Immature natural killer cell (primary cell): ENCODE results near the gene PSG6. TPM values are rescaled to one million over a fixed set of nuclear protein-coding genes. Genes with fewer than 3 reads are reported as not detected.
"Not testable (repeated sequence)": the region's sequence is repeated elsewhere in the genome, so short reads cannot be mapped to it uniquely, and the experiment has no call there.

Experiments
- DNase-seq, 3 donors: peaks; one replicate each; pipeline ENCODE4 v3.0.0; 2022; ENCODE audit warnings: mixed read lengths in 1 of 3
- H3K27ac Mint-ChIP-seq, 6 donors: one replicate each; pipeline ENCODE4 v1.8.0; 2020; ENCODE audit warnings: mixed read lengths in 6 of 6, mild to moderate bottlenecking in 5 of 6, inconsistent platforms in 4 of 6, moderate library complexity in 3 of 6
- H3K27me3 Mint-ChIP-seq, 3 donors: one replicate each; pipeline ENCODE4 v1.8.0; 2020 to 2021; ENCODE audit warnings: low read depth in 3 of 3, mild to moderate bottlenecking in 3 of 3, mixed read lengths in 3 of 3, moderate library complexity in 3 of 3, inconsistent platforms in 1 of 3
- H3K36me3 Mint-ChIP-seq, 3 donors: one replicate each; pipeline ENCODE4 v1.8.0; 2020; ENCODE audit warnings: mixed read lengths in 3 of 3, inconsistent platforms in 2 of 3, mild to moderate bottlenecking in 2 of 3
- H3K4me1 Mint-ChIP-seq, 2 donors: one replicate each; pipeline ENCODE4 v1.8.0; 2020; ENCODE audit warnings: inconsistent platforms in 2 of 2, mild to moderate bottlenecking in 2 of 2, mixed read lengths in 2 of 2, moderate library complexity in 1 of 2
- H3K4me3 Mint-ChIP-seq, 5 donors: one replicate each; pipeline ENCODE4 v1.8.0; 2020; ENCODE audit warnings: mild to moderate bottlenecking in 5 of 5, mixed read lengths in 5 of 5, inconsistent platforms in 3 of 5, moderate library complexity in 3 of 5
- H3K9me3 Mint-ChIP-seq, 6 donors: one replicate each; pipeline ENCODE4 v1.8.0; 2020; ENCODE audit warnings: mild to moderate bottlenecking in 6 of 6, mixed read lengths in 6 of 6, inconsistent platforms in 4 of 6, moderate library complexity in 3 of 6
- polyA plus RNA-seq, 3 donors: library from polyadenylated mRNA; unstranded; fragments of 300-500 nt; fragmentation: Illumina TruSeq; gene quantifications; one replicate each; pipeline ENCODE4 v1.2.3, GENCODE V29; 2021

Gene PSG6
- polyA plus RNA-seq = not detected

DNA sequence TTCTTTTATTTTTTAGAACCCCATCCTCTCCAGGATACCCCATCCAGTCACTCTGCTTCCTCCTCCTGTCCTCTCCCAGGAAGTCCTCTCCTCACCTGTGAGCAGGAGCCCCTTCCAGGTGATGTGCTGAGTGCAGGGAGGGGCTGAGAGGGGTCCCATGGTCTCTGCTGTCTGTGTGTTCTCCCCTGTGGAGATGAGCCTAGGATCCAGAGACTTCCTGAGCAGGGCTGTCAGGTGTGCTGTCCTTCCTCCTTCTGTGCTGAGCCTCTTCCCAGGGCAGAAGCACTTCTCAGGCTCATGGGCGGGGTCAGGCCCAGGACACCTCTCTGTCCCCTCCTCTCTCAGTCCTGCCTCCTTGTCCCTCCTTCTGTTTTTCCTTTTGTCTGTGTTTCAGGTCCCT, at the start of gene PSG6:
TSS of gene PSG6 (minus strand) at position 261 of the 400 bp plus-strand sequence. CDS start at position 159, 102 bp downstream.
- H3K9me3 Mint-ChIP-seq, H3K27me3 Mint-ChIP-seq, H3K4me3 Mint-ChIP-seq, H3K36me3 Mint-ChIP-seq, DNase-seq, H3K4me1 Mint-ChIP-seq: not testable (repeated sequence)
- peak within 1 kb of the TSS in 1 of 6 donors; percentile 27 for H3K27ac Mint-ChIP-seq

DNA sequence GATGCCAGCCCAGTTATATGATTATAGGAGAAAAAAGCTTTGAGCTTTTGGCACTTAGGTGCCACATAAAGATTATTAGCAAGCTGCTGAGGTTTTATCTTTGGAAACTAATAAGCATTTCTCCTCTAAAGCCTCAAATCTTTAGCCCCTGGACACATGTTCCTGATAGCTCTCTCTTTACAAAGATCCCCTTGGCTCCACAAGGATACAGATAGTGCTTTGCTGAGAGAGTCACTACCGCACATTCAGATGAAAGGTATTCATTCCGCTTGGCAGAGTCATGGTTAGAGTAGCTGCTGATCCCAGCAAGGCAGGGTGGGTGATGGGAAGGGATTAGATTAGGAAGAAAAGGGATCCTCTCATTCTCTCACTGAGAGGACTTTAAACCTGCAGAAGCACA, 47.5 kb upstream of the PSG6 start:
- Mint-ChIP-seq H3K4me3 (no peak overlapping the region), H3K27me3 (peaks cover 0 to 7% (median 0%) of the 10 kb centered on the region in 3 donors), H3K9me3 (peaks cover 0 to 8% (median 0%) of the 10 kb centered on the region in 6 donors), H3K27ac (no peak overlapping the region), H3K36me3 (no peaks in the 10 kb centered on the region), H3K4me1 (no peaks in the 10 kb centered on the region)
- no peak for DNase-seq

GRCh38 chr19:42961119-42961518, 43.4 kb upstream of the PSG6 start:
- Mint-ChIP-seq H3K9me3 (peaks cover 0 to 3% (median 0%) of the 10 kb centered on the region in 6 donors), H3K4me3 (no peak overlapping the region), H3K27me3 (peaks cover 0 to 4% (median 0%) of the 10 kb centered on the region in 3 donors), H3K27ac (no peak overlapping the region), H3K36me3 (no peaks in the 10 kb centered on the region), H3K4me1 (no peaks in the 10 kb centered on the region)
- no peak for DNase-seq

- not testable (repeated sequence) for H3K27ac Mint-ChIP-seq, H3K36me3 Mint-ChIP-seq, H3K27me3 Mint-ChIP-seq, H3K4me3 Mint-ChIP-seq, H3K9me3 Mint-ChIP-seq, DNase-seq, H3K4me1 Mint-ChIP-seq
Measured at GRCh38 chr19:42952126-42952525, 34.4 kb upstream of the PSG6 start.

GRCh38 chr19:42951476-42951875, 33.8 kb upstream of the PSG6 start:
- not testable (repeated sequence) for H3K4me1 Mint-ChIP-seq, DNase-seq, H3K27ac Mint-ChIP-seq, H3K27me3 Mint-ChIP-seq, H3K4me3 Mint-ChIP-seq, H3K36me3 Mint-ChIP-seq, H3K9me3 Mint-ChIP-seq

- peaks cover 4 to 10% (median 8%) of the 10 kb centered on the region in 3 donors for H3K27me3 Mint-ChIP-seq
- no peaks in the 10 kb centered on the region for H3K4me1 Mint-ChIP-seq
Measured at GRCh38 chr19:42942187-42942789, 24.6 kb upstream of the PSG6 start.

DNA sequence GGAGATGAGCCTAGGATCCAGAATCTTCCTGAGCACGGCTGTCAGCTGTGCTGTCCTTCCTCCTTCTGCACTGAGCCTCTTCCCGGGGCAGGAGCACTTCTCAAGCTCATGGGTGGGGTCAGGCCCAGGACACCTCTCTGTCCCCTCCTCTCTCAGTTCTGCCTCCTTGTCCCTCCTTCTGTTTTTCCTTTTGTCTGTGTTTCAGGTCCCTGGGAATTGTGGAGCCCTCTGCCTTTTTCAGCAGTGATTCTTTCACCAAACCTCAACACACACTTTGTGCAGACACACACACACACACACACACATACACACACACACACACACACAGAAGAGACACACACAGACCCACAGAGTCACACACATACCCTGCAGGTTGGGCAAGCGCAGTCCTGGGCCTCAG, 19.4 kb upstream of the PSG6 start, which contains the start of gene PSG7:
TSS of gene PSG7 (minus strand) at position 101 of the 400 bp plus-strand sequence. CDS start 131 bp downstream, outside the sequence.
- H3K27me3 Mint-ChIP-seq, H3K4me3 Mint-ChIP-seq, H3K27ac Mint-ChIP-seq, H3K36me3 Mint-ChIP-seq, H3K9me3 Mint-ChIP-seq, H3K4me1 Mint-ChIP-seq, DNase-seq: not testable (repeated sequence)

More at GRCh38 chr19:42942187-42942789, 24.6 kb upstream of the PSG6 start:
- no peaks in the 10 kb centered on the region for H3K36me3 Mint-ChIP-seq
- H3K9me3 Mint-ChIP-seq = peaks cover 0 to 4% (median 0%) of the 10 kb centered on the region in 6 donors
- DNase-seq = no peak
- no peak overlapping the region for H3K27ac Mint-ChIP-seq
- H3K4me3 Mint-ChIP-seq = no peak overlapping the region

GRCh38 chr19:42934726-42935125, 17.0 kb upstream of the PSG6 start:
- not testable (repeated sequence) for H3K4me1 Mint-ChIP-seq, H3K4me3 Mint-ChIP-seq, DNase-seq, H3K36me3 Mint-ChIP-seq, H3K9me3 Mint-ChIP-seq, H3K27ac Mint-ChIP-seq, H3K27me3 Mint-ChIP-seq

- DNase-seq, H3K9me3 Mint-ChIP-seq, H3K27ac Mint-ChIP-seq, H3K4me1 Mint-ChIP-seq, H3K27me3 Mint-ChIP-seq, H3K36me3 Mint-ChIP-seq, H3K4me3 Mint-ChIP-seq: not testable (repeated sequence)
Measured at GRCh38 chr19:42934183-42934582, 16.5 kb upstream of the PSG6 start.

DNA sequence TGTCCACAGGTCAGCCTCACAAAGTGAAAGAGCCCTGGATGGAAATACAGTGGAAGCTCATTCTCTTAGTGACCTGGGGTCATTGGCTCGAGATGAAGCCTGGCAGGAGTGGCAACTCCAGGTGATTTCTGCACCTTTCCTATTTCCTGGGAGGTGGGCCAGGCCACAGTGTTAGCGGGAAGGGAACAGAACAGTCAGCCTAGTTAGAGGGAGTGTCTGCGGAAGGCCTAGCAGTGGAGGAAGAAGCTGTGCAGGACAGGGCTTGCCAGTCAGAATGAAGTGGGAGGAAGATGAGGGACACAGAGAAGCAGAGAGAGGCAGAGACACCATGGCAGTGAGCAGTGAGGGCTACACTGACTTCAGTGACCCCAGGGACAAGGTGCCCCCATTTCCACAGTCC, 15.7 kb upstream of the PSG6 start:
- not testable (repeated sequence) for H3K9me3 Mint-ChIP-seq, H3K4me1 Mint-ChIP-seq, H3K27me3 Mint-ChIP-seq, H3K4me3 Mint-ChIP-seq, H3K27ac Mint-ChIP-seq, DNase-seq, H3K36me3 Mint-ChIP-seq

- H3K27ac Mint-ChIP-seq, DNase-seq, H3K4me3 Mint-ChIP-seq, H3K9me3 Mint-ChIP-seq, H3K36me3 Mint-ChIP-seq, H3K4me1 Mint-ChIP-seq, H3K27me3 Mint-ChIP-seq: not testable (repeated sequence)
Measured at GRCh38 chr19:42932485-42933101, 14.9 kb upstream of the PSG6 start.

GRCh38 chr19:42930214-42930613, 12.5 kb upstream of the PSG6 start:
- not testable (repeated sequence) for H3K4me3 Mint-ChIP-seq, H3K4me1 Mint-ChIP-seq, DNase-seq, H3K27ac Mint-ChIP-seq, H3K36me3 Mint-ChIP-seq, H3K27me3 Mint-ChIP-seq, H3K9me3 Mint-ChIP-seq

- H3K4me1 Mint-ChIP-seq = no peaks in the 10 kb centered on the region
- H3K9me3 Mint-ChIP-seq = peaks cover 0 to 1% (median 0%) of the 10 kb centered on the region in 6 donors
- no peak overlapping the region for H3K4me3 Mint-ChIP-seq
Measured at GRCh38 chr19:42928896-42929295, 11.2 kb upstream of the PSG6 start.

DNA sequence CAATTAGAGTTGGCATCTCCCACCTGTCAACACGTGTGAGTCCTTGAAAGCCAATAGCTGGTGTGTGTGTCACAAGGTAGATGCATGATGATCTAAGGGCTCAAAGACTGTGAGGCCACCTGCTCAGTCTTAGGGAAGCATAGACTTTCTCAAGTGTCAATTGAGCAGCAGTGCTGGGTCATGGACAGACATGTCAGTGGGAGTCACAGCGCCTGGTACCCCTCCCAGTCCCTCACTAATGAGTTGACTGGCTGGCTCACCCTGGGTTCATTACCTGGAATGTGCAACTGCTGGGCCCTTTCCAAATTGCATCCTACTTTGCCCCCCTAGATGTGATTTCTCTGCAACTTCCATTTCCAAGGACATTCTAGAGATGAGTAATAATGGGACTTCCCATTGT, 9.1 kb upstream of the PSG6 start:
- Mint-ChIP-seq H3K27me3 (peaks cover 2 to 5% (median 2%) of the 10 kb centered on the region in 3 donors), H3K9me3 (no peaks in the 10 kb centered on the region), H3K36me3 (no peaks in the 10 kb centered on the region), H3K27ac (no peak overlapping the region), H3K4me1 (no peaks in the 10 kb centered on the region), H3K4me3 (no peak overlapping the region)
- no peak for DNase-seq

More at GRCh38 chr19:42928896-42929295, 11.2 kb upstream of the PSG6 start:
- DNase-seq = no peak
- peaks cover 2% of the 10 kb centered on the region in 3 donors for H3K27me3 Mint-ChIP-seq
- no peaks in the 10 kb centered on the region for H3K36me3 Mint-ChIP-seq
- H3K27ac Mint-ChIP-seq = no peak overlapping the region

DNA sequence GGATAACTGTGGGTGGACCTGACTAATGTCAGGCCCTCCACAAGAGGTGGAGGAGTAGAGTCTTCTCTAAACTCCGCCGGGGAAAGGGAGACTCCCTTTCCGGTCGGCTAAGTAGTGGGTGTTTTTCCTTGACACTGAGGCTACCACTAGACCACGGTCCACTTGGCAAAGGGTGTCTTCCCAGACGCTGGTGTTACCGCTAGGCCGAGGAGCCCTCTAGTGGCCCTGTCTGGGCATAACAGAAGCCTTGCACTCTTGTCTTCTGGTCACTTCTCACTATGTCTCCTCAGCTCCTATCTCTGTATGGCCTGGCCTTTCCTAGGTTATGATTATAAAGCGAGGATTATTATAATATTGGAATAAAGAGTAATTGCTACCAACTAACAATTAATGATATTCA, 5.4 kb upstream of the PSG6 start:
- H3K9me3 Mint-ChIP-seq, H3K4me1 Mint-ChIP-seq, DNase-seq, H3K27me3 Mint-ChIP-seq, H3K4me3 Mint-ChIP-seq, H3K27ac Mint-ChIP-seq, H3K36me3 Mint-ChIP-seq: not testable (repeated sequence)
